K562 (cell line): ENCODE results near the gene SRPK2. TPM values are rescaled to one million over a fixed set of nuclear protein-coding genes. Genes with fewer than 3 reads are reported as not detected.

Experiments used
- ATAC-seq: fragments of 200-7000 bp; cut with Tn5 transposase; 3 replicates; pipeline ENCODE4 v1.9.1; 2020; ENCODE audit warnings: moderate library complexity
- BruUV-seq: library from RNA; stranded (reverse); fragments of 400-500 nt; replicated peaks from 2 replicates; lab custom pipeline; 2021; lab: Mats Ljungman, UMichigan
- CTCF ChIA-PET: fragments of 300-600 bp; formaldehyde crosslinking; extraction: SDS; loops from one replicate; lab custom pipeline; 2021; ENCODE audit warnings: low intra/inter-chr PET ratio; lab: Yijun Ruan, JAX
- POLR2A ChIA-PET: fragments of 300-600, 350-650 bp; sonication (Branson Sonifier 250); formaldehyde crosslinking; extraction: SDS; loops from one replicate; lab custom pipeline; 2021; ENCODE audit warnings: antibody characterized with exemption, inconsistent platforms; lab: Yijun Ruan, JAX
- DNase-seq, 4 experiments: peaks; one replicate each; pipeline versions ENCODE4 v3.0.0 to v3.0.0-alpha.2; 2011 to 2018; ENCODE audit warnings: low spot score in 3 of 4, mixed read lengths in 3 of 4; ENCODE audit errors: extremely low read depth in 1 of 4
- FAIRE-seq: peaks from 2 replicates; lab custom pipeline; 2011; peaks lifted over from hg19 to GRCh38; lab: Jason Lieb, UNC
- H2AFZ ChIP-seq: 2 replicates; pipeline ENCODE4 v1.6.0; 2011; ENCODE audit warnings: low read depth, low read length, control low read depth, inconsistent platforms
- H3K27ac ChIP-seq: fragments of 200-600 bp; 3 replicates; pipeline ENCODE4 v1.8.0; 2011; ENCODE audit warnings: low read depth, mild to moderate bottlenecking, control low read depth, inconsistent platforms, low read length, moderate library complexity, mixed read lengths; ENCODE audit errors: extremely low read depth
- H3K27me3 ChIP-seq, 2 experiments: fragments of 300-600 bp in 1 of 2; 2 replicates in 1 of 2; 3 replicates in 1 of 2; pipeline versions ENCODE4 v1.6.0 to v1.8.0; 2011; ENCODE audit warnings: inconsistent platforms in 2 of 2, low read length in 2 of 2, mild to moderate bottlenecking in 1 of 2, mixed read lengths in 1 of 2, moderate library complexity in 1 of 2; ENCODE audit not compliant: control insufficient read depth in 2 of 2, insufficient read depth in 2 of 2
- H3K36me3 ChIP-seq: fragments of 300-600 bp; 3 replicates; pipeline ENCODE4 v1.8.0; 2011; ENCODE audit warnings: mild to moderate bottlenecking, low read length, inconsistent platforms; ENCODE audit not compliant: control insufficient read depth, insufficient read depth
- H3K4me1 ChIP-seq, 2 experiments: fragments of 200-600 bp in 1 of 2; replicated peaks in 1 of 2; 2 replicates in 1 of 2; 3 replicates in 1 of 2; pipeline versions ENCODE4 v1.5.1 to v1.8.0; 2011; ENCODE audit warnings: inconsistent platforms in 2 of 2, low read length in 2 of 2, mild to moderate bottlenecking in 1 of 2, mixed read lengths in 1 of 2, moderate library complexity in 1 of 2; ENCODE audit not compliant: control insufficient read depth in 2 of 2, insufficient read depth in 2 of 2
- H3K4me2 ChIP-seq: 2 replicates; pipeline ENCODE4 v1.6.1; 2011; ENCODE audit warnings: low read length, control low read depth, inconsistent platforms, mixed read lengths; ENCODE audit not compliant: insufficient read depth
- H3K4me3 ChIP-seq: fragments of 200-600 bp; sonication (generic), shearing (Covaris generic); 2 replicates; pipeline ENCODE4 v1.5.1; 2016; ENCODE audit warnings: control low read depth, inconsistent platforms
- H3K79me2 ChIP-seq: fragments of 200-600 bp; 3 replicates; pipeline ENCODE4 v1.8.0; 2011; ENCODE audit warnings: low read length, inconsistent platforms; ENCODE audit not compliant: control insufficient read depth, insufficient read depth
- H3K9ac ChIP-seq, 2 experiments: 2 replicates each; pipeline versions ENCODE4 v1.6.0 to v1.6.1; 2011; ENCODE audit warnings: low read depth in 2 of 2, low read length in 2 of 2, control low read depth in 1 of 2, inconsistent platforms in 1 of 2, mild to moderate bottlenecking in 1 of 2, mixed read lengths in 1 of 2; ENCODE audit not compliant: insufficient read depth in 1 of 2
- H3K9me1 ChIP-seq: one replicate; pipeline ENCODE4 v1.6.0; 2011; ENCODE audit warnings: inconsistent platforms, mild to moderate bottlenecking, low read length, moderate library complexity; ENCODE audit not compliant: control insufficient read depth, insufficient read depth
- H3K9me3 ChIP-seq: replicated peaks from 2 replicates; pipeline ENCODE4 v1.5.1; 2011; ENCODE audit warnings: low read depth, low read length, inconsistent platforms; ENCODE audit not compliant: control insufficient read depth, insufficient read depth
- H4K20me1 ChIP-seq: replicated peaks from 2 replicates; pipeline ENCODE4 v1.6.1; 2011; ENCODE audit warnings: low read length, inconsistent platforms, mixed read lengths; ENCODE audit not compliant: control insufficient read depth, insufficient read depth
- ESRRA ChIP-seq: fragments of 450-650 bp; IDR thresholded peaks from 2 replicates; pipeline ENCODE4 v1.6.1; 2014; ENCODE audit warnings: low read depth, mild to moderate bottlenecking, moderate library complexity, borderline replicate concordance
- FIP1L1 ChIP-seq: fragments of 200-400 bp; formaldehyde crosslinking; IDR thresholded peaks from 2 replicates; pipeline ENCODE4 v1.6.1; 2018; ENCODE audit warnings: mild to moderate bottlenecking, low read depth, low read length; ENCODE audit not compliant: poor library complexity, severe bottlenecking
- SAFB ChIP-seq: fragments of 200-400 bp; formaldehyde crosslinking; IDR thresholded peaks from 2 replicates; pipeline ENCODE4 v1.6.1; 2017; ENCODE audit warnings: low read depth, low read length, borderline replicate concordance
- SIN3B ChIP-seq: fragments of 450-650 bp; IDR thresholded peaks from 2 replicates; pipeline ENCODE4 v1.6.1; 2017; ENCODE audit warnings: low read depth, mild to moderate bottlenecking, moderate library complexity
- TFE3 ChIP-seq: fragments of 450-650 bp; formaldehyde crosslinking; IDR thresholded peaks from 2 replicates; pipeline ENCODE4 v1.4.0; 2020; ENCODE audit warnings: mild to moderate bottlenecking, mixed read lengths
- WGBS: fragments of 100-300 bp; shearing (Covaris generic); methylation state at CpG from one replicate; pipeline ENCODE4 v1.1.6; 2016; ENCODE audit warnings: low coverage, mixed read lengths; ENCODE audit not compliant: insufficient coverage; ENCODE audit errors: missing lambda C conversion rate; 5-methylcytosine and 5-hydroxymethylcytosine counted together
- in situ Hi-C: fragments of 300-500 bp; cut with MboI; formaldehyde crosslinking; loops from 4 replicates; pipeline ENCODE4 v1.15.0; 2018; ENCODE audit warnings: inconsistent platforms, mixed read lengths
- intact Hi-C: fragments of 100-400 bp; cut with micrococcal nuclease; formaldehyde crosslinking; loops from 2 replicates; pipeline ENCODE4 v1.14.2; 2022
- polyA plus RNA-seq, 8 experiments: library from polyadenylated mRNA; depleted of rRNA in 4 of 8; stranded (reverse) in 5 of 8; unstranded in 3 of 8; fragments of >200 nt; fragmentation: Nextera tagmentation in 2 of 8; fragmentation: Illumina TruSeq in 1 of 8; extraction: Ambion mirVana in 2 of 8; extraction: Trizol in 1 of 8; gene quantifications; 2 replicates each; pipeline versions ENCODE4 v1.2.1 to v1.2.3, GENCODE V29; 2011 to 2014; ENCODE audit warnings: inconsistent platforms in 1 of 8, missing spikeins in 1 of 8
- total RNA-seq, 7 experiments: library from RNA; depleted of rRNA in 6 of 7; stranded (reverse); fragments of >200 nt in 6 of 7; fragmentation: Illumina TruSeq in 2 of 7; extraction: Trizol in 2 of 7; gene quantifications; 2 replicates each; pipeline versions ENCODE4 v1.2.1 to v1.2.3, GENCODE V29; 2011 to 2021; ENCODE audit warnings: low replicate concordance in 1 of 7

Gene SRPK2
- total and polyA plus RNA-seq, 9 of the 15 experiments (the other 6 are each of a cell fraction or from before 2014, with no cell fraction given) = 21.5 to 44.7 (median 33.3) TPM

GRCh38 chr7:105296491-105296890, 92.2 kb downstream of the SRPK2 start:
- Histone ChIP-seq H4K20me1 (0 out of 2 replicates have a peak, but pooled peaks cover 6% of the 10 kb centered on the region), H3K4me3 (no peak overlapping the region), H3K9me3 (no peaks in the 10 kb centered on the region), H3K9ac (no peak overlapping the region), H3K4me1 (peaks cover 0 to 9% of the 10 kb centered on the region in 2 experiments; a peak in 3 of 5 replicates), H3K9me1 (no peaks in the 10 kb centered on the region), H3K36me3 (no peaks in the 10 kb centered on the region), H3K79me2 (peaks cover 26% of the 10 kb centered on the region; the same call in 2 of the 3 replicates), H3K4me2 (no peak overlapping the region), H3K27me3 (no peaks in the 10 kb centered on the region), H3K27ac (no peak overlapping the region), H2AFZ (no peak overlapping the region)
- TF ChIP-seq ESRRA = peak; percentile 29; the same call in 1 of the 2 replicates
- no peak for TF ChIP-seq SIN3B
- in situ Hi-C loops (no loop called here), intact Hi-C loops (no loop called here)
- CTCF ChIA-PET = no interaction called here
- POLR2A ChIA-PET = interaction anchor here (0.9 to 1.6 kb wide), 5 partner anchors 9 to 67 kb away, joined by 3 to 6 read pairs (median 3); no protein-coding TSS in a partner anchor
- FAIRE-seq = no peak
- BruUV-seq = no TSS peak
- DNase-seq = no peak
- no peak for ATAC-seq

- CTCF ChIA-PET = no interaction called here
These were observed 92.9 kb downstream of the SRPK2 start for GRCh38 chr7:105295596-105296352.

More at GRCh38 chr7:105295596-105296352, 92.9 kb downstream of the SRPK2 start:
- no TSS peak for BruUV-seq
- H3K27me3 ChIP-seq = no peaks in the 10 kb centered on the region
- ATAC-seq = no peak
- WGBS = 93% methylated on average over 1 of the region's 1 CpG
- H3K4me3 ChIP-seq = no peak overlapping the region
- no peak for DNase-seq
- no peaks in the 10 kb centered on the region for H3K9me3 ChIP-seq
- FAIRE-seq = peak; percentile 11
- no peak overlapping the region for H3K4me2 ChIP-seq
- H2AFZ ChIP-seq = no peak overlapping the region
- no peak overlapping the region for H3K27ac ChIP-seq
- no peaks in the 10 kb centered on the region for H3K36me3 ChIP-seq
- H3K79me2 ChIP-seq = peaks cover 26% of the 10 kb centered on the region; the same call in 2 of the 3 replicates
- 0 out of 2 replicates have a peak, but pooled peaks cover 6% of the 10 kb centered on the region for H4K20me1 ChIP-seq
- H3K9me1 ChIP-seq = no peaks in the 10 kb centered on the region
- in situ Hi-C loops = no loop called here
- no peak overlapping the region for H3K9ac ChIP-seq
- intact Hi-C loops = no loop called here
- H3K4me1 ChIP-seq = peaks cover 0 to 5% of the 10 kb centered on the region in 2 experiments; a peak in 2 of 5 replicates
- POLR2A ChIA-PET = interaction anchor here (1.0 to 1.6 kb wide), 4 partner anchors 11 to 66 kb away, joined by 3 to 6 read pairs (median 4); no protein-coding TSS in a partner anchor
- no peak for TF ChIP-seq FIP1L1
- no peak for TF ChIP-seq TFE3 (CRISPR knock-in tag)
- TF ChIP-seq SAFB = 0 out of 2 replicates have a peak, but pooled peaks have one; percentile 14
- TF ChIP-seq, all 486 proteins: peak for 1
